HepG2 (cell line): ENCODE results near the gene TUBA4B. TPM values are rescaled to one million over a fixed set of nuclear protein-coding genes. Genes with fewer than 3 reads are reported as not detected.

Experiments used
- CEBPG ChIP-seq: IDR thresholded peaks from 2 replicates; pipeline ENCODE4 v1.6.1; 2016
- GPN1 ChIP-seq: sonication (generic); formaldehyde crosslinking; IDR thresholded peaks from 2 replicates; pipeline ENCODE4 v1.5.1; 2020; ENCODE audit warnings: missing genetic modification reagents, borderline replicate concordance
- HNF4A ChIP-seq: sonication (generic); formaldehyde crosslinking; IDR thresholded peaks from 2 replicates; pipeline ENCODE4 v1.4.0; 2020; ENCODE audit warnings: missing genetic modification reagents
- KDM4B ChIP-seq: sonication (generic); formaldehyde crosslinking; IDR thresholded peaks from 2 replicates; pipeline ENCODE4 v1.4.0; 2020; ENCODE audit warnings: missing genetic modification reagents
- KLF6 ChIP-seq: IDR thresholded peaks from 2 replicates; pipeline ENCODE4 v1.8.0; 2016; ENCODE audit warnings: missing biosample characterization, missing genetic modification reagents
- MXD4 ChIP-seq: IDR thresholded peaks from 2 replicates; pipeline ENCODE4 v1.6.1; 2016; ENCODE audit warnings: mild to moderate bottlenecking, missing biosample characterization, missing genetic modification reagents
- RFXANK ChIP-seq: IDR thresholded peaks from 2 replicates; pipeline ENCODE4 v1.6.1; 2016
- SCMH1 ChIP-seq: sonication (generic); formaldehyde crosslinking; IDR thresholded peaks from 2 replicates; pipeline ENCODE4 v1.9.0; 2021; ENCODE audit warnings: missing genetic modification reagents, mild to moderate bottlenecking, borderline replicate concordance
- U2AF1 ChIP-seq: fragments of 200-400 bp; formaldehyde crosslinking; optimal IDR thresholded peaks from 2 replicates; pipeline ENCODE3; 2017; ENCODE audit warnings: mild to moderate bottlenecking, low read depth, low read length
- ZNF205 ChIP-seq: IDR thresholded peaks from 2 replicates; pipeline ENCODE4 v1.6.1; 2018; ENCODE audit warnings: missing biosample characterization, missing genetic modification reagents
- ZNF660 ChIP-seq: sonication (generic); formaldehyde crosslinking; IDR thresholded peaks from 2 replicates; pipeline ENCODE4 v1.5.1; 2020; ENCODE audit warnings: mild to moderate bottlenecking, low read depth, missing genetic modification reagents, borderline replicate concordance
- ZSCAN25 ChIP-seq: sonication (generic); formaldehyde crosslinking; IDR thresholded peaks from 2 replicates; pipeline ENCODE4 v1.8.0; 2022; ENCODE audit warnings: mild to moderate bottlenecking, missing genetic modification reagents
- polyA plus RNA-seq, 8 experiments: library from polyadenylated mRNA; depleted of rRNA in 3 of 8; stranded (reverse) in 7 of 8; unstranded in 1 of 8; fragments of >200 nt; fragmentation: Illumina TruSeq in 4 of 8; extraction: Trizol in 4 of 8; gene quantifications; 2 replicates each; pipeline versions ENCODE4 v1.2.1 to v1.2.3, GENCODE V29; 2011 to 2016; ENCODE audit warnings: low read depth in 4 of 8, missing spikeins in 1 of 8, mixed read lengths in 1 of 8; ENCODE audit not compliant: insufficient read depth in 1 of 8
- total RNA-seq, 5 experiments: library from RNA; depleted of rRNA; stranded (reverse); fragments of >200 nt; fragmentation: Illumina TruSeq; extraction: Trizol; gene quantifications; 2 replicates each; pipeline ENCODE4 v1.2.3, GENCODE V29; 2016; ENCODE audit warnings: low read depth in 1 of 5
- TF ChIP-seq, protein P1 (sequence below): sonication (generic); formaldehyde crosslinking; IDR thresholded peaks from 2 replicates; pipeline ENCODE4 v1.5.0; 2020; ENCODE audit warnings: mild to moderate bottlenecking, missing genetic modification reagents, moderate library complexity
- TF ChIP-seq, protein P2 (sequence below): sonication (generic); formaldehyde crosslinking; IDR thresholded peaks from 2 replicates; pipeline ENCODE4 v1.5.0; 2020; ENCODE audit warnings: mild to moderate bottlenecking, missing genetic modification reagents, borderline replicate concordance
- TF ChIP-seq, protein P3 (sequence below): sonication (generic); formaldehyde crosslinking; IDR thresholded peaks from 2 replicates; pipeline ENCODE4 v1.4.0; 2020; ENCODE audit warnings: missing genetic modification reagents

Gene TUBA4B
- total and polyA plus RNA-seq, 2 of the 13 experiments (the other 11 are each of a cell fraction or from before 2014, with no cell fraction given) = 0.18 to 0.22 TPM

GRCh38 chr2:219253753-219254589 is 928 bp downstream of the TUBA4B start, which contains the start of gene TUBA4A (continued):
- TF ChIP-seq, protein P1, sequence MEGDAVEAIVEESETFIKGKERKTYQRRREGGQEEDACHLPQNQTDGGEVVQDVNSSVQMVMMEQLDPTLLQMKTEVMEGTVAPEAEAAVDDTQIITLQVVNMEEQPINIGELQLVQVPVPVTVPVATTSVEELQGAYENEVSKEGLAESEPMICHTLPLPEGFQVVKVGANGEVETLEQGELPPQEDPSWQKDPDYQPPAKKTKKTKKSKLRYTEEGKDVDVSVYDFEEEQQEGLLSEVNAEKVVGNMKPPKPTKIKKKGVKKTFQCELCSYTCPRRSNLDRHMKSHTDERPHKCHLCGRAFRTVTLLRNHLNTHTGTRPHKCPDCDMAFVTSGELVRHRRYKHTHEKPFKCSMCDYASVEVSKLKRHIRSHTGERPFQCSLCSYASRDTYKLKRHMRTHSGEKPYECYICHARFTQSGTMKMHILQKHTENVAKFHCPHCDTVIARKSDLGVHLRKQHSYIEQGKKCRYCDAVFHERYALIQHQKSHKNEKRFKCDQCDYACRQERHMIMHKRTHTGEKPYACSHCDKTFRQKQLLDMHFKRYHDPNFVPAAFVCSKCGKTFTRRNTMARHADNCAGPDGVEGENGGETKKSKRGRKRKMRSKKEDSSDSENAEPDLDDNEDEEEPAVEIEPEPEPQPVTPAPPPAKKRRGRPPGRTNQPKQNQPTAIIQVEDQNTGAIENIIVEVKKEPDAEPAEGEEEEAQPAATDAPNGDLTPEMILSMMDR (CRISPR knock-in tag) = peak; percentile 6; the same call in 1 of the 2 replicates
- TF ChIP-seq KLF6 (CRISPR knock-in tag) (peak; percentile 30; the same call in 1 of the 2 replicates), ZNF205 (no peak), SCMH1 (CRISPR knock-in tag) (no peak), KDM4B (CRISPR knock-in tag) (no peak), ZNF660 (CRISPR knock-in tag) (no peak), RFXANK (no peak), CEBPG (no peak), GPN1 (CRISPR knock-in tag) (no peak), ZSCAN25 (CRISPR knock-in tag) (peak; percentile 83), MXD4 (CRISPR knock-in tag) (no peak; the same call in 1 of the 2 replicates), HNF4A (CRISPR knock-in tag) (no peak), U2AF1 (no peak)
- TF ChIP-seq, protein P2, sequence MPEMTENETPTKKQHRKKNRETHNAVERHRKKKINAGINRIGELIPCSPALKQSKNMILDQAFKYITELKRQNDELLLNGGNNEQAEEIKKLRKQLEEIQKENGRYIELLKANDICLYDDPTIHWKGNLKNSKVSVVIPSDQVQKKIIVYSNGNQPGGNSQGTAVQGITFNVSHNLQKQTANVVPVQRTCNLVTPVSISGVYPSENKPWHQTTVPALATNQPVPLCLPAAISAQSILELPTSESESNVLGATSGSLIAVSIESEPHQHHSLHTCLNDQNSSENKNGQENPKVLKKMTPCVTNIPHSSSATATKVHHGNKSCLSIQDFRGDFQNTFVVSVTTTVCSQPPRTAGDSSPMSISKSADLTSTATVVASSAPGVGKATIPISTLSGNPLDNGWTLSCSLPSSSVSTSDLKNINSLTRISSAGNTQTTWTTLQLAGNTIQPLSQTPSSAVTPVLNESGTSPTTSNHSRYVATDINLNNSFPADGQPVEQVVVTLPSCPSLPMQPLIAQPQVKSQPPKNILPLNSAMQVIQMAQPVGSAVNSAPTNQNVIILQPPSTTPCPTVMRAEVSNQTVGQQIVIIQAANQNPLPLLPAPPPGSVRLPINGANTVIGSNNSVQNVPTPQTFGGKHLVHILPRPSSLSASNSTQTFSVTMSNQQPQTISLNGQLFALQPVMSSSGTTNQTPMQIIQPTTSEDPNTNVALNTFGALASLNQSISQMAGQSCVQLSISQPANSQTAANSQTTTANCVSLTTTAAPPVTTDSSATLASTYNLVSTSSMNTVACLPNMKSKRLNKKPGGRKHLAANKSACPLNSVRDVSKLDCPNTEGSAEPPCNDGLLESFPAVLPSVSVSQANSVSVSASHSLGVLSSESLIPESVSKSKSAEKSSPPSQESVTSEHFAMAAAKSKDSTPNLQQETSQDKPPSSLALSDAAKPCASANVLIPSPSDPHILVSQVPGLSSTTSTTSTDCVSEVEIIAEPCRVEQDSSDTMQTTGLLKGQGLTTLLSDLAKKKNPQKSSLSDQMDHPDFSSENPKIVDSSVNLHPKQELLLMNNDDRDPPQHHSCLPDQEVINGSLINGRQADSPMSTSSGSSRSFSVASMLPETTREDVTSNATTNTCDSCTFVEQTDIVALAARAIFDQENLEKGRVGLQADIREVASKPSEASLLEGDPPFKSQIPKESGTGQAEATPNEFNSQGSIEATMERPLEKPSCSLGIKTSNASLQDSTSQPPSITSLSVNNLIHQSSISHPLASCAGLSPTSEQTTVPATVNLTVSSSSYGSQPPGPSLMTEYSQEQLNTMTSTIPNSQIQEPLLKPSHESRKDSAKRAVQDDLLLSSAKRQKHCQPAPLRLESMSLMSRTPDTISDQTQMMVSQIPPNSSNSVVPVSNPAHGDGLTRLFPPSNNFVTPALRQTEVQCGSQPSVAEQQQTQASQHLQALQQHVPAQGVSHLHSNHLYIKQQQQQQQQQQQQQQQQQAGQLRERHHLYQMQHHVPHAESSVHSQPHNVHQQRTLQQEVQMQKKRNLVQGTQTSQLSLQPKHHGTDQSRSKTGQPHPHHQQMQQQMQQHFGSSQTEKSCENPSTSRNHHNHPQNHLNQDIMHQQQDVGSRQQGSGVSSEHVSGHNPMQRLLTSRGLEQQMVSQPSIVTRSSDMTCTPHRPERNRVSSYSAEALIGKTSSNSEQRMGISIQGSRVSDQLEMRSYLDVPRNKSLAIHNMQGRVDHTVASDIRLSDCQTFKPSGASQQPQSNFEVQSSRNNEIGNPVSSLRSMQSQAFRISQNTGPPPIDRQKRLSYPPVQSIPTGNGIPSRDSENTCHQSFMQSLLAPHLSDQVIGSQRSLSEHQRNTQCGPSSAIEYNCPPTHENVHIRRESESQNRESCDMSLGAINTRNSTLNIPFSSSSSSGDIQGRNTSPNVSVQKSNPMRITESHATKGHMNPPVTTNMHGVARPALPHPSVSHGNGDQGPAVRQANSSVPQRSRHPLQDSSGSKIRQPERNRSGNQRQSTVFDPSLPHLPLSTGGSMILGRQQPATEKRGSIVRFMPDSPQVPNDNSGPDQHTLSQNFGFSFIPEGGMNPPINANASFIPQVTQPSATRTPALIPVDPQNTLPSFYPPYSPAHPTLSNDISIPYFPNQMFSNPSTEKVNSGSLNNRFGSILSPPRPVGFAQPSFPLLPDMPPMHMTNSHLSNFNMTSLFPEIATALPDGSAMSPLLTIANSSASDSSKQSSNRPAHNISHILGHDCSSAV (CRISPR knock-in tag) = no peak
- TF ChIP-seq, protein P3, sequence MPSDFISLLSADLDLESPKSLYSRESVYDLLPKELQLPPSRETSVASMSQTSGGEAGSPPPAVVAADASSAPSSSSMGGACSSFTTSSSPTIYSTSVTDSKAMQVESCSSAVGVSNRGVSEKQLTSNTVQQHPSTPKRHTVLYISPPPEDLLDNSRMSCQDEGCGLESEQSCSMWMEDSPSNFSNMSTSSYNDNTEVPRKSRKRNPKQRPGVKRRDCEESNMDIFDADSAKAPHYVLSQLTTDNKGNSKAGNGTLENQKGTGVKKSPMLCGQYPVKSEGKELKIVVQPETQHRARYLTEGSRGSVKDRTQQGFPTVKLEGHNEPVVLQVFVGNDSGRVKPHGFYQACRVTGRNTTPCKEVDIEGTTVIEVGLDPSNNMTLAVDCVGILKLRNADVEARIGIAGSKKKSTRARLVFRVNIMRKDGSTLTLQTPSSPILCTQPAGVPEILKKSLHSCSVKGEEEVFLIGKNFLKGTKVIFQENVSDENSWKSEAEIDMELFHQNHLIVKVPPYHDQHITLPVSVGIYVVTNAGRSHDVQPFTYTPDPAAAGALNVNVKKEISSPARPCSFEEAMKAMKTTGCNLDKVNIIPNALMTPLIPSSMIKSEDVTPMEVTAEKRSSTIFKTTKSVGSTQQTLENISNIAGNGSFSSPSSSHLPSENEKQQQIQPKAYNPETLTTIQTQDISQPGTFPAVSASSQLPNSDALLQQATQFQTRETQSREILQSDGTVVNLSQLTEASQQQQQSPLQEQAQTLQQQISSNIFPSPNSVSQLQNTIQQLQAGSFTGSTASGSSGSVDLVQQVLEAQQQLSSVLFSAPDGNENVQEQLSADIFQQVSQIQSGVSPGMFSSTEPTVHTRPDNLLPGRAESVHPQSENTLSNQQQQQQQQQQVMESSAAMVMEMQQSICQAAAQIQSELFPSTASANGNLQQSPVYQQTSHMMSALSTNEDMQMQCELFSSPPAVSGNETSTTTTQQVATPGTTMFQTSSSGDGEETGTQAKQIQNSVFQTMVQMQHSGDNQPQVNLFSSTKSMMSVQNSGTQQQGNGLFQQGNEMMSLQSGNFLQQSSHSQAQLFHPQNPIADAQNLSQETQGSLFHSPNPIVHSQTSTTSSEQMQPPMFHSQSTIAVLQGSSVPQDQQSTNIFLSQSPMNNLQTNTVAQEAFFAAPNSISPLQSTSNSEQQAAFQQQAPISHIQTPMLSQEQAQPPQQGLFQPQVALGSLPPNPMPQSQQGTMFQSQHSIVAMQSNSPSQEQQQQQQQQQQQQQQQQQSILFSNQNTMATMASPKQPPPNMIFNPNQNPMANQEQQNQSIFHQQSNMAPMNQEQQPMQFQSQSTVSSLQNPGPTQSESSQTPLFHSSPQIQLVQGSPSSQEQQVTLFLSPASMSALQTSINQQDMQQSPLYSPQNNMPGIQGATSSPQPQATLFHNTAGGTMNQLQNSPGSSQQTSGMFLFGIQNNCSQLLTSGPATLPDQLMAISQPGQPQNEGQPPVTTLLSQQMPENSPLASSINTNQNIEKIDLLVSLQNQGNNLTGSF = no peak; the same call in 1 of the 2 replicates
